T-helper 1 cell treated with Interleukin-12 subunit alpha and Interleukin-12 subunit beta and Interleukin-4 antibody, amounts not matched to agents 30 μg/mL and 1 μg/mL, for 36 hours (primary cell): ENCODE data around the gene RSPH1.
A peak's percentile ranks its signal among the peaks of the same experiment; 100 is the strongest.

ENCODE experiments used
- H3K27ac Mint-ChIP-seq: one replicate; pipeline ENCODE4 v1.8.0; 2021; ENCODE audit warnings: mild to moderate bottlenecking, mixed read lengths
- H3K27me3 Mint-ChIP-seq: one replicate; pipeline ENCODE4 v1.8.0; 2021; ENCODE audit warnings: low read depth, mixed read lengths
- H3K36me3 Mint-ChIP-seq: one replicate; pipeline ENCODE4 v1.8.0; 2021; ENCODE audit warnings: low read depth, mixed read lengths
- H3K4me1 Mint-ChIP-seq: one replicate; pipeline ENCODE4 v1.8.0; 2021; ENCODE audit warnings: low read depth, mixed read lengths
- H3K4me3 Mint-ChIP-seq: one replicate; pipeline ENCODE4 v1.8.0; 2021; ENCODE audit warnings: mild to moderate bottlenecking, moderate library complexity, mixed read lengths
- H3K9me3 Mint-ChIP-seq: one replicate; pipeline ENCODE4 v1.8.0; 2021; ENCODE audit warnings: mixed read lengths

Gene RSPH1

DNA sequence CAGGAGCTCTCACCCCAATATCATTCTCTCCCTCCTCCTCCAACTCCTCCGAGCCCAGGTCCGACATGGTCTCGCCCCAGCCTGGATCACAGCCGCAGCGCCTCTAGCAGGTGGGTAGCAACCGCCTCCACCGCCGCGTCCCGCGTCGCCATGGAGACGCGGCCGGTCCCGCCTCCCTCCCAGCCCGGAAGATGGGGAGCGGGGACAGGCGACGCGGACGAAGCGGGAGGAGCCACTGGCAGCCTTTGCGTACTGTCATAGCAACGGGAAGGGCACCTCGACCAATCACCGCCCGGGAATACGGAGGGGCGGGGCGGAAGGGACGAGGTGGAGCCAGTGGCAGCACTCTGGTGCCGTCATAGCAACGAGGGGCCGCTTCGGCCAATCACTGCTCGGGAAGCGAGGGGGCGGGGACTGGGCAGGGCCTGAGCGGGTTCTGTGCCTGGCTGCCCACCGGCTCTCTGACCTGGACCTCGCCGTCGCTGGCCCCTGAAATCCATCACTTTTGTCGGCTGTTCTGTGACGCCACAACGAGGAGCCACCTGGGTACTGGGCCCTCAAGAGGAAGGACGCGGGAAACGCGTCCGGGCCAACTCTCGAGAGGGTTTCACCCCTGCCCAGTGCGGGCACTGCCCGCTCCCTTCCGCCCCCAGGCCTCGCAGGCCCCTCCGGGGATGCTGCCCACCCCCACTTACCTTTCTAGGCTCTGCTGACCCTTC is at the start of gene RSPH1:
Gene RSPH1 (minus strand): TSS at position 105 of the 719 bp plus-strand sequence. CDS start 38 bp downstream, at position 67.
- H3K36me3 Mint-ChIP-seq: no peaks in the 10 kb centered on the region
- no peaks in the 10 kb centered on the region for H3K9me3 Mint-ChIP-seq
- peak within 1 kb of the TSS; percentile 91 for H3K27ac Mint-ChIP-seq
- H3K4me3 Mint-ChIP-seq: peak within 1 kb of the TSS; percentile 94
- peaks cover 17% of the 10 kb centered on the region for H3K4me1 Mint-ChIP-seq
- peaks cover 10% of the 10 kb centered on the region for H3K27me3 Mint-ChIP-seq

DNA sequence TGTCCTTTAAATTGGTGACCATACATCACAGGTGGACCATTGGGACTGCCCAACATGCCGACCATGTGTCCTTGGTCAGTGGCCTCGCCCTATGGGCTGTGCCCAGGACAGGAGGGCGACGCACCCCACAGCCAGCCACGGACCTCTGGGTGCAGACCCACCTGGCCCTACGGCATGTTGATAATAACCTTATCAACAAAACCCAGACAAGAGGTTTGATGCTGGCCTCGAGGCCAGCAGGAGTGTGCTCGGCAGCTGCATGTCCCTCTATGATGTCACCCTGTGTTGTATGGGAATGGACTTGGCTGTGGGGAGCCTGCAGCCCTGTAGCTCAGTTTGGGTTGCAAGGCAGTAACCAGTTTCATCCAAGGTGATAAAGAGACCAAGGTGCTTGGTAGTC is 49.7 kb upstream of the RSPH1 start:
- Mint-ChIP-seq H3K4me3 (no peak overlapping the region), H3K27ac (no peak overlapping the region), H3K36me3 (peaks cover 17% of the 10 kb centered on the region), H3K9me3 (no peaks in the 10 kb centered on the region), H3K27me3 (no peaks in the 10 kb centered on the region), H3K4me1 (peaks cover 1% of the 10 kb centered on the region)

DNA sequence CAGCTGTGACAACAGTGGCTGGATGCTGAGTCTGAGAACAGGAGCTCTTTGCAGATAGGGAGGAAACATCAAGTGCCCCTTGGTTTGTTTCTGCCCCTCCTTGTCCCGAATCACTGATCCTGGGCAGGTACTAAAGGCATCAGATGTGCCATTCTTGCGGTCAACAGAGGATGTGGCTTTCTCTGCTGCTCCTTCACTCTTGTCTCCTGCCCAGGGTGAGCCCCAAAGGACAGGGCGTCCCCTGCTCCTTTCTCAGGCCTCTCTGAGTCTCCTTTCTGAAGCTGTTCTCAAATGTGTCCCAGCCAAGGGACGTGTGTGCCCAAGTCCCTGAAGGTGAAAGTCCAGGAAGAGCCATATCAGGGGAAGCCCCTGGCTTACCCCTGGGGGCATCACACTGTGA is 49.3 kb upstream of the RSPH1 start:
- Mint-ChIP-seq H3K27ac (no peak overlapping the region), H3K27me3 (no peaks in the 10 kb centered on the region), H3K9me3 (no peaks in the 10 kb centered on the region), H3K4me3 (no peak overlapping the region), H3K4me1 (peaks cover 1% of the 10 kb centered on the region), H3K36me3 (peaks cover 17% of the 10 kb centered on the region)

DNA sequence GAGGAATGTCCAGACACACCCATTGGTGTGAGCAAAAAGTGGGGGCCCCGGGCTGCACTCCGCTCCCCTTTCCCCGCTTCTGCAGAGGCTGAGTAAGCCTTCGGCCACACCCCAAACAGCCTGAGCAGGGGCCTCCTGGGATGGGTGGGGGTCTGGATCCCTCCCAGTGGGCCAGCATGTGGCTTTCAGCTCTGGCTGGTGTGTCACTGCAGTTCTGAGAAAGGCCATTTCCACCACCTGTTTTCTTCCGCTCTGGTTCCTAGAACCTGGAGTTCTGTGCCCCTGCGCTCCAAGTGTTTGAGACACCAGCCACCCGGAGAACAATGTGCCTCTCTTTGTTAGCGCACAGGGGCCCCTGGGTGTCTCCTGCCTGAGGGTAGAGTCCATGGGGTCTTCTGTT is 48.5 kb upstream of the RSPH1 start:
- H3K4me1 Mint-ChIP-seq: peaks cover 1% of the 10 kb centered on the region
- H3K9me3 Mint-ChIP-seq: no peaks in the 10 kb centered on the region
- H3K27ac Mint-ChIP-seq: no peak overlapping the region
- no peaks in the 10 kb centered on the region for H3K27me3 Mint-ChIP-seq
- peaks cover 12% of the 10 kb centered on the region for H3K36me3 Mint-ChIP-seq
- H3K4me3 Mint-ChIP-seq: no peak overlapping the region

DNA sequence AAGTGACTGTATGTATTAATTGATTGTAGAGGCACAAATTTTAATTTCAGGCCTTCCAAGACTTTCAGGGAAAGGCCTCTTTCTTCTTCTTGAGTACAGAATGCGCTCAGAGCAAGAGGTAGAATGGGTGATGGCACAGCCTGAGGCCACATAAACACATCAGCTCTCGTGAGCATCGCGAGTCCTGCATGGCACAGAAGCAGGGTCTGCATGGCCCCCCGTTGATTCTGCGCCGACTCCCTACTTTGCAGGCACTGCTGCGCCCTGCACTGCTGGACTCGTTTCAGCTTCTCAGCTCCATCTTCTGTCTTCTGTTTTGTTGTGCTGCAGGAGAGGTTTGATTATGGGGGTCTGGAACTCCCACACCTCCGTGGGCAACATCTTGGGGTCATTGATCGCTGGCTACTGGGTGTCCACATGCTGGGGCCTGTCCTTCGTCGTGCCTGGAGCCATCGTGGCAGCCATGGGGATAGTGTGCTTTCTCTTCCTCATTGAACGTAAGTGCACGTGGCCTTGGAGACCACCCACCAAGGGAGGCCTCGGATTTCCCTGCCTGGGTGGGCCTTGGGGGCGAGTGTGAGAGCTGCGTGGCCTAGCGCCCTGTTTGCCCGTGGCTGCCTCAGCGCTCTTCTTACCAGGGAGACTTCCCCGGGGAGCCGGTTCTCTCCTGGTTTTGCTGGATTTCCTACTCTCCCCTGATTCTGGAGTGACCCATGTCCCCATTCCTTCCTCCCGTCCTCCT is 47.3 kb upstream of the RSPH1 start:
- Mint-ChIP-seq H3K4me1 (peaks cover 1% of the 10 kb centered on the region), H3K36me3 (peaks cover 8% of the 10 kb centered on the region), H3K27ac (no peak overlapping the region), H3K4me3 (no peak overlapping the region), H3K27me3 (no peaks in the 10 kb centered on the region), H3K9me3 (no peaks in the 10 kb centered on the region)

DNA sequence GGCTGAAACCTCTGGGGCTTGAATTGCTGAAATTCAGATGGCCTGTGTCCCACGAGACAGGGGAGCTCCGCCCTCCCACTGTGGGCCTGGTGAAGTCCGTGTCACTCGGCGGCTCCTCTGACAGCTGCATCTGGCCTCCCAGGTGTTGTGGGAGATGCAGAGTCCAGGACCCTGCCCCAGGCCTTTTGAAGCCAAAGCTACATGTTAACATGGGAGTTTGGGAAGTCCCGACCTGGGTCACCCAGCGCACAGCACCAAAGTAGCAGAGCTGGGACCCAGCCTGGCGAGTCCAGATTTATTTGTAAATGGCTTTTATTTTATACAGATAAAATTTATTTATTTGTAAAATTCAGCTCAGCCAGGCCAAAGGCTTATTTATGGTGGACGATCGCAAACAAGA is 46.6 kb upstream of the RSPH1 start:
- Mint-ChIP-seq H3K36me3 (peaks cover 7% of the 10 kb centered on the region), H3K9me3 (no peaks in the 10 kb centered on the region), H3K27ac (no peak overlapping the region), H3K4me1 (peaks cover 1% of the 10 kb centered on the region), H3K27me3 (no peaks in the 10 kb centered on the region), H3K4me3 (no peak overlapping the region)

DNA sequence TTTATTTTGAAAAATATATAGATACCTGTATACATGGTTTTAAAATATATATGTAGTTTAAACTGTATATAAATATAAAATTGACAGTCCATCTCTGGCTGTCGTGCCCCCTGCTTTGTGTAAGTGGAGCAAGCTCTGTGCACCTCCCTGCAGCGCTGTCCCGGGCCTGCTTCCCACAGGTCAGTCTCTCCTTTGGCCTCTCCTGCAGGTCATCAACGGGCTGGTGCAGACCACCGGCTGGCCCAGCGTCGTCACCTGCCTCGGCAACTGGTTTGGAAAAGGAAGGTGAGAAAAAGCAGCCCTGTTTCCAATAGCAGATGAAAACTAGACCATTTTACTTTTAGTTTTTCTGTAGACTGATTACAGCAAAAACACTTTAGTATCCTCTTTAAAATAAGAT is 46.2 kb upstream of the RSPH1 start:
- H3K4me3 Mint-ChIP-seq: no peak overlapping the region
- H3K36me3 Mint-ChIP-seq: peaks cover 5% of the 10 kb centered on the region
- no peaks in the 10 kb centered on the region for H3K27me3 Mint-ChIP-seq
- H3K4me1 Mint-ChIP-seq: peaks cover 1% of the 10 kb centered on the region
- no peaks in the 10 kb centered on the region for H3K9me3 Mint-ChIP-seq
- H3K27ac Mint-ChIP-seq: no peak overlapping the region

DNA sequence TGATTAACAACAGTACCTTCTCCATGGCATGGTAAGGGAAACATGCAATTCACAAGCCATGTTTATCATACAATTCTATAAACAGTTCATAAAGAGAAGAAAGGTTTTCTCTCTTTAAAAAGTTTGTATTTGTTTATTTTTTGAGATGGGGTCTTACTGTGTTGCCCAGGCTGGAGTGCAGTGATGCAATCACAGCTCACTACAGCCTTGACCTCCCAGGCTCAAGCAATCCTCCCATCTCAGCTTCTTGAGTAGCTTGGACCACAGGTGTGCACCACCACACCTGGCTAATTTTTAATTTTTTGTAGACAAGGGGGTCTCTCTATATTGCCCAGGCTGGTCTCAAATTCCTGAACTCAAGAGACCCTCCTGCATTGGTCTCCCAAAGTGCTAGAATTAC is 45.6 kb upstream of the RSPH1 start:
- Mint-ChIP-seq H3K27ac (no peak overlapping the region), H3K4me3 (no peak overlapping the region), H3K4me1 (peaks cover 1% of the 10 kb centered on the region), H3K36me3 (peaks cover 3% of the 10 kb centered on the region), H3K9me3 (no peaks in the 10 kb centered on the region), H3K27me3 (no peaks in the 10 kb centered on the region)

DNA sequence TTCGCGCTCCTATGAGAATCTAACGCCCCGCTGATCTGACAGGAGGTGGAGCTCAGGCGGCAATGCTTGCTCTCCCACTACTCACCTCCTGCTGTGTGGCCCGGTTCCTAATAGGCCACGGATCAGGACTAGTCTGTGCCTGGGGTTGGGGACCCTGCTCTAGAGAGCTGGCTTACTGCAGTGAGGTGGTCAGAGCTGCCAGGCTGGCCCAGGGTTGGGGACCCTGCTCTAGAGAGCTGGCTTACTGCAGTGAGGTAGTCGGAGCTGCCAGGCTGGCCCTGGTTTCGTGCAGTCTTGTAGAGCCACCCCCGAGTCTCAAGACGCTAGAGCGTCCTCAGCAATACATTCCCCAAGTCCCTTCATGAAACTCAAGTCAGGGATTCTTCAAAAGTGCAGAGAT is 45.1 kb upstream of the RSPH1 start:
- H3K36me3 Mint-ChIP-seq: peaks cover 6% of the 10 kb centered on the region
- peaks cover 1% of the 10 kb centered on the region for H3K4me1 Mint-ChIP-seq
- no peak overlapping the region for H3K27ac Mint-ChIP-seq
- H3K9me3 Mint-ChIP-seq: no peaks in the 10 kb centered on the region
- no peaks in the 10 kb centered on the region for H3K27me3 Mint-ChIP-seq
- H3K4me3 Mint-ChIP-seq: no peak overlapping the region

DNA sequence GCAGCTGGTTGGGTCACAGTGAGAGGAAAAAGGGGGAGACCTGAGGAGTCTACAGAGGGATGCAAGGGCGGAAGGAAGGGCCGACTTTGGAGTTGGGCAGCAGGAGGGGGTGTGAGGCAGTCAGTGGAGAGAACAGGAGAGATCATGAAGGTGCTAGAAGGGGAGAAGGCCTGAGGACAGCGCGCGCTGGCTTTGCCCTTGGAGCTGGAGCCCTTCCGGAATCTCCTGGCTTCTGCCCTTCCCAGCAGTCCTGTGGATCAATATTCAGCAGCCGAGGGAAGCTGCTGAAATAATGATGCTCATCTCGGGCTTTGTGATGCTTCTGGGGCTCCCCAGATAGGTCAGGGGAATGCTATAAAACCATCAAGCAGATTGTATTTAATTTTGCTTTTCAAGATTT is 44.4 kb upstream of the RSPH1 start:
- H3K4me1 Mint-ChIP-seq: peaks cover 1% of the 10 kb centered on the region
- no peaks in the 10 kb centered on the region for H3K9me3 Mint-ChIP-seq
- no peak overlapping the region for H3K27ac Mint-ChIP-seq
- H3K27me3 Mint-ChIP-seq: no peaks in the 10 kb centered on the region
- peaks cover 10% of the 10 kb centered on the region for H3K36me3 Mint-ChIP-seq
- no peak overlapping the region for H3K4me3 Mint-ChIP-seq

DNA sequence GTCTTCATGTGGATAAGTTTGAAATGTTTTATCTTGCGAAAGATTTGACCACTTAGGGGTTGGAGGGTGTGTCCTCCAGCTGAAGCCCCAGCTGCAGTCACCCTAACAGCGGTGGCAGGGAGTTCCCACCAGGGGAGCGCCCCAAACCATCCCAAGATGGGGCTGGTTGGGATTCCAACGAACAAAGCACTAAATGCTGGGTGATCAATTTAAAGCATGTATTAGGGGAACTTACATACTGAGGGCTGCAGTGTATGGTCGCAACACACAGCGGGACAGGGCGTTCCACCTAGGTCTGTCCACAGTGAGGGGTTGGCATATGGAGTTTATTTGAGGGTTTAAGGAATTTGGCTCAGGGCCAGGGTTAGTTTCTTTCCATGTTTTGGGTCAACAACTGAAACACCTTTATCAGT is 43.9 kb upstream of the RSPH1 start:
- peaks cover 10% of the 10 kb centered on the region for H3K36me3 Mint-ChIP-seq
- no peaks in the 10 kb centered on the region for H3K9me3 Mint-ChIP-seq
- no peak overlapping the region for H3K4me3 Mint-ChIP-seq
- H3K27ac Mint-ChIP-seq: no peak overlapping the region
- H3K27me3 Mint-ChIP-seq: no peaks in the 10 kb centered on the region
- peaks cover 1% of the 10 kb centered on the region for H3K4me1 Mint-ChIP-seq

DNA sequence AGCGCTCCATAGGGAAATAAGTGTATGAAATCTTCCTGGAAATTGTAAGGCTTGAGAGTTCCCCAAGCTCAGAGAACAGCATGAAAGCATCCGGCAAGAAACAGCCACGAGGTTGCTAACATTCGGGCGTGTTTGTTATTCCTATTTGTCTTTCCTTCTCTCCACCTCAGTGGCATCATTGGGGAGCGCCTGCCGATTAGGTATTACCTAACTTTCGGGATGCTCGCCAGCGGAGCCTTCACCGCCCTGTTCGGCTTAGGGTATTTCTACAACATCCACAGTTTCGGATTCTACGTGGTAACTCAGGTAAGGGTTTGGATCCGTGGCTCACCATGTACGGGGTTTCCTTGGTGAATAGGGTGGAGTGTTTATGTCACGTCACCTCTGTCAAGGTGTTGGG is 43.3 kb upstream of the RSPH1 start:
- peaks cover 2% of the 10 kb centered on the region for H3K4me1 Mint-ChIP-seq
- no peak overlapping the region for H3K27ac Mint-ChIP-seq
- no peaks in the 10 kb centered on the region for H3K9me3 Mint-ChIP-seq
- H3K27me3 Mint-ChIP-seq: no peaks in the 10 kb centered on the region
- H3K36me3 Mint-ChIP-seq: peaks cover 10% of the 10 kb centered on the region
- H3K4me3 Mint-ChIP-seq: no peak overlapping the region

DNA sequence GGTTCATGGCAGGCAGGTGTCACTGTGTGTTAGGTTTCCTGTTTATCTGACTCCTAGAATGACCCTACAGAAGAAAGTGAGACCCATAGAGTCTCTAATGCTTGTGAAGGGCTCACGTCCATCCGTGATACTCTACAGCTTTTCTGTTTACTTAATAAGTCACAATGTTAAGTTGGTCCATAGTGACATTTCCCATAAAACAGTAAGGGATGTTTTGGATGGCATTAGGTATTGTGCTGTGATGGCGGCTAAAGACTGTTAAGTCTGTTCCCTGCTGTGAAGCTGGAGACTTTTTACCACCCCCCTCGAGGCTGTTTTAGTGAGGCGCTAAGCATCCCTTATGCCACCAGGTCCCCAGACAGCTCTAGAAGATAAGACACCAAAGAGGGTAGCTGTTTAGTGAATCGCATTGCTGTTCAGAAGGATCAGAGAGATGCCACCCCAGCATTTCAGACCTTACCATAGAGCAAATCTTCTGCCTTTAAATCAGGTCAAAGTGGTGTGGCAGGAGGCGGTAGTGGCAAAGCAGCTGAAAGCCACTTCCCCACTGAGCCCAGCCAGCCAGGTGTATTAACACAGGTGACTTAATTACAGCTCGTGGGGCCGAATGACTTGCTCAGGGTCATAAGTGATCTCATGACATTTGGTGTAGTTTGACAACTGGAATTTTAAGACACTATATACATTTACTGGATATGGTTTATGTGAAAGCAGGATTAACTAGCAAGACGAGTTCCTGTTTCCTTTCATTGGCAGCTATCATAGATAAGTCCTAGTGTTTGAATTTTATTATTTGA is 42.7 kb upstream of the RSPH1 start:
- no peak overlapping the region for H3K4me3 Mint-ChIP-seq
- no peak overlapping the region for H3K27ac Mint-ChIP-seq
- no peaks in the 10 kb centered on the region for H3K9me3 Mint-ChIP-seq
- peaks cover 11% of the 10 kb centered on the region for H3K36me3 Mint-ChIP-seq
- H3K4me1 Mint-ChIP-seq: peaks cover 4% of the 10 kb centered on the region
- no peaks in the 10 kb centered on the region for H3K27me3 Mint-ChIP-seq

DNA sequence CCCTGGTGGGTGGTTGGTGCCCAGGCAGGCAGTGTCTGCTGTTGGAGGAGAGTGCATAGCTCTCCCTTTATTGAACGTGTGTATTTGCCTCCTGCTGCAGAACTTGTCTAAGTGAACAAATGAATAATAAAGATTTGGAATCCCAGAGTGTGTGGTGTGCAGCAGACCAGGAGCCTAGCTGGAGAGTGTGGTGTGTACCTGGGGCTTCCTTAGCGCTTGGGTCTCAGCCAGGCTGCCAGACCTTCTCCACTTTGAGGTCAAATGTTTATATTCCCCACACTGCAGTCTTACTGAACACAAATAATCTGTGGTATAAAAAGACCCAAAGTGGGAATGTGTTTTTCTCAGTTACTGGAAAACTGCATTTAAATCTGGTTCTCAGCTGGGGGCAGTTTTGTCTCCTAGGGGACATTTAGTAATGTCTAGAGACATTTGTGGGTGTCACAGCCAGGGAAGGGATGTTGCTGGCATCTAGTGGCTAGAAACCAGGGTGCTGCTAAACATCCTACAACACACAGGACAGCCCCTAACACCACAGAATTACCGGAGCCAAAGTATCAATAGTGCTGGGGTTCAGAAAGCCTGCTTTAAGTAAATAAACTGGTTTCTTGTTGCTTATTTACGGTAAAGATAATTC is 41.2 kb upstream of the RSPH1 start:
- H3K36me3 Mint-ChIP-seq: peaks cover 13% of the 10 kb centered on the region
- H3K4me1 Mint-ChIP-seq: peaks cover 4% of the 10 kb centered on the region
- no peaks in the 10 kb centered on the region for H3K27me3 Mint-ChIP-seq
- no peak overlapping the region for H3K27ac Mint-ChIP-seq
- no peak overlapping the region for H3K4me3 Mint-ChIP-seq
- no peaks in the 10 kb centered on the region for H3K9me3 Mint-ChIP-seq
